Measurements from ENCODE around the gene SDF2L1.
"Not testable (repeated sequence)": the region's sequence is repeated elsewhere in the genome, so short reads cannot be mapped to it uniquely, and the experiment has no call there.

Gene SDF2L1

GRCh38 chr22:21636629-21637218 lies 5.4 kb upstream of the SDF2L1 start:
- no peak for DNase-seq (ENCODE audit: low read depth)

- DNase-seq (ENCODE audit: low read depth): not testable (repeated sequence)
Observed at GRCh38 chr22:21637450-21637849, 4.7 kb upstream of the SDF2L1 start.

GRCh38 chr22:21639359-21639758 lies 2.7 kb upstream of the SDF2L1 start:
- DNase-seq (ENCODE audit: low read depth): no peak

GRCh38 chr22:21640810-21641209 lies 1.3 kb upstream of the SDF2L1 start:
- no peak for DNase-seq (ENCODE audit: low read depth)

GRCh38 chr22:21641417-21641788 lies 699 bp upstream of the SDF2L1 start:
- DNase-seq (ENCODE audit: low read depth): no peak

GRCh38 chr22:21642584-21643448 lies 714 bp downstream of the SDF2L1 start:
- DNase-seq (ENCODE audit: low read depth): peak; percentile 45

- DNase-seq (ENCODE audit: low read depth): no peak
Observed at GRCh38 chr22:21643533-21644357, 1.6 kb downstream of the SDF2L1 start.

GRCh38 chr22:21645513-21645912 lies 3.4 kb downstream of the SDF2L1 start:
- not testable (repeated sequence) for DNase-seq (ENCODE audit: low read depth)

GRCh38 chr22:21646608-21647590 lies 4.8 kb downstream of the SDF2L1 start:
- DNase-seq (ENCODE audit: low read depth): peak; percentile 60

GRCh38 chr22:21650280-21650679 lies 8.2 kb downstream of the SDF2L1 start:
- no peak for DNase-seq (ENCODE audit: low read depth)

- DNase-seq (ENCODE audit: low read depth): no peak
Observed at GRCh38 chr22:21650823-21651520, 8.9 kb downstream of the SDF2L1 start.

GRCh38 chr22:21651521-21652009 lies 9.5 kb downstream of the SDF2L1 start:
- DNase-seq (ENCODE audit: low read depth): no peak

- peak; percentile 86 for DNase-seq (ENCODE audit: low read depth)
Observed at GRCh38 chr22:21652010-21652546, 10.0 kb downstream of the SDF2L1 start.

- no peak for DNase-seq (ENCODE audit: low read depth)
Observed at GRCh38 chr22:21652547-21653545, 10.7 kb downstream of the SDF2L1 start.

GRCh38 chr22:21657020-21657359 lies 14.9 kb downstream of the SDF2L1 start:
- no peak for DNase-seq (ENCODE audit: low read depth)

GRCh38 chr22:21657360-21658032 lies 15.4 kb downstream of the SDF2L1 start:
- peak; percentile 78 for DNase-seq (ENCODE audit: low read depth)

- no peak for DNase-seq (ENCODE audit: low read depth)
Observed at GRCh38 chr22:21659864-21660525, 17.9 kb downstream of the SDF2L1 start.

- DNase-seq (ENCODE audit: low read depth): no peak
Observed at GRCh38 chr22:21660904-21661303, 18.8 kb downstream of the SDF2L1 start.

All from activated T-cell treated with anti-CD3 and anti-CD28 coated beads for 48 hours (primary cell).